Activated CD8-positive, alpha-beta memory T cell treated with anti-CD3 and anti-CD28 coated beads, Interleukin-2, amount 50 U/mL, for 24 hours (primary cell): Measurements from ENCODE around the gene MLLT3.
"Not testable (repeated sequence)": the region's sequence is repeated elsewhere in the genome, so short reads cannot be mapped to it uniquely, and the experiment has no call there.

Source experiments
- DNase-seq: peaks from one replicate; pipeline ENCODE4 v3.0.0-alpha.2; 2020; ENCODE audit errors: extremely low read depth

Gene MLLT3

GRCh38 chr9:20594608-20595007 lies 27.7 kb downstream of the MLLT3 start:
- no peak for DNase-seq

DNA sequence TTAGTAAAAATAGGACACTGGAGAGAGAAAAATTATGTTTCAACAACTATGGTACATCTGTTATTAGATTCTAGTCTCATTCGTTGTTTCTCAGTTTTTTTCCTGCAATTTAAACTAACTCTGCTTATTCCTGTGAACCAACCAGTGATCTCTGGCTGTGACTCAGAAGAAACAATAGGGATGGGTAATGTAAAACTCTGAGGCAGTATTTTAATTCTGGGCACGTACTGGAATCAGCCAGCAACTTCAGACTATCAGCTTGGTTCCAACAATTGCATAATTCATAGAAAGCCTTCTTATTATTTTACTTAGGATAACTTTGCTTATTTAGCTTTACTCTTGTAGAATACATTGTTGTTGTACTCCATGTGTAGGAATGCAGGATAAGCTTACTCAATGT lies 28.8 kb downstream of the MLLT3 start:
- DNase-seq = no peak

GRCh38 chr9:20593105-20593504 lies 29.2 kb downstream of the MLLT3 start:
- no peak for DNase-seq

- no peak for DNase-seq
These were observed 29.6 kb downstream of the MLLT3 start for GRCh38 chr9:20592673-20593072.

DNA sequence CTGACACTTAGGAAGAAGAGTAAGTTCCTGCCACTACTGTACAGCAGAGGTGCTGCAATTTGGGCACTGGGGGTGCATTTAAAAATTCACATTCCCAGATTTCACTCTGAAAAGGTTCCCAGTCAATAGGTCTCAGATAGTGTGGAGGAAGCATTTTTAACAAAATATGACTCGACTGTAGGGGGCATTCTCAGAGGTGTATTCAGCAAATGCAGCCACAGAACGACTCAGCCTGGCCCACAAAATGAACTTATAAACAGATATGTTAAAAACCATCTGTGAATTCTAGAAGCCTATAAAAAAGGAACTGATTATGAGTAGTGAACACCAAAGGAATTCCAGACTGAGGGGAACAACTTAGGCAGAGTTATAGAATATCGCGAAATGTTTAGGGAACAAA lies 31.1 kb downstream of the MLLT3 start:
- DNase-seq = no peak

- no peak for DNase-seq
These were observed 37.2 kb downstream of the MLLT3 start for GRCh38 chr9:20584968-20585643.

GRCh38 chr9:20583088-20583487 lies 39.2 kb downstream of the MLLT3 start:
- not testable (repeated sequence) for DNase-seq

GRCh38 chr9:20582150-20582549 lies 40.1 kb downstream of the MLLT3 start:
- DNase-seq = no peak

GRCh38 chr9:20580673-20581072 lies 41.6 kb downstream of the MLLT3 start:
- no peak for DNase-seq

- DNase-seq = no peak
These were observed 42.6 kb downstream of the MLLT3 start for GRCh38 chr9:20579524-20580314.

DNA sequence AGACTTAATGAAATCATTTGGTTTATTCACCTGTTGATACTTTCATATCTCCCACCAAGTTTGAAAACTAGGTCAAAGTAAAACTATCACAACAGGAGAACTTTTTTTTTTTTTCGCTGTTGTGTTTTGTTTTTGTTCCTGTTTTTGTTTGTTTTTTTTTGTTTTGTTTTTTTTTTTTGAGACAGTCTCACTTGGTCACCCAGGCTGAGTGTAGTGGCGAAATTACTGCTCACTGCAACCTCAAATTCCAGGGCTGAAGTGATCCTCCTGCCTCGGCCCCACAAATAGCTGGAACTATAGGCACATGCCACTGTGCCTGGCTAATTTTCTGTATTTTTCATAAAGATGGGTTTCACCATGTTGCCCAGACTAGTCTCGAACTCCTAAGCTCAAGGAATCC lies 49.3 kb downstream of the MLLT3 start:
- no peak for DNase-seq

- no peak for DNase-seq
These were observed 51.5 kb downstream of the MLLT3 start for GRCh38 chr9:20570756-20571155.

GRCh38 chr9:20570087-20570486 lies 52.2 kb downstream of the MLLT3 start:
- no peak for DNase-seq

DNA sequence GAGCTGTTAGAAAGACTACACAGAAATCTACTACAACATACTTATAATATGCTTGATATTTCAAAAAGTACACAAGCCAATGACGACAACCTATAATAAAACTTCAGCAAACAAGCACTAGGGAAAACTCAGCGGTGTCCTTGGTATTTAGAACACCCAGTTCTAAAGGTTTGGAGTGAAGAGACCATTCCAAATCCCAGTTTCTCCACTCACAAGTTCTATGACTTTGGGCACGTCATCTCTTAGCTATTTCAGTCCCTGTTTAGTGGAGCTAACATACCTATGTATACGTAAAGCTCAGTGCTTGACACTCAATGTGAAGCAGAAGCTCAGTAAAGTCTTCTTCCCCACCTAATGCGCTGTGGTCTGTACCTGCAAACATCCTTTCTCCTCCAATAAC lies 52.8 kb downstream of the MLLT3 start:
- no peak for DNase-seq

- no peak for DNase-seq
These were observed 53.9 kb downstream of the MLLT3 start for GRCh38 chr9:20568400-20568799.

- DNase-seq = no peak
These were observed 55.9 kb downstream of the MLLT3 start for GRCh38 chr9:20566401-20566800.

- no peak for DNase-seq
These were observed 57.6 kb downstream of the MLLT3 start for GRCh38 chr9:20564650-20565049.

DNA sequence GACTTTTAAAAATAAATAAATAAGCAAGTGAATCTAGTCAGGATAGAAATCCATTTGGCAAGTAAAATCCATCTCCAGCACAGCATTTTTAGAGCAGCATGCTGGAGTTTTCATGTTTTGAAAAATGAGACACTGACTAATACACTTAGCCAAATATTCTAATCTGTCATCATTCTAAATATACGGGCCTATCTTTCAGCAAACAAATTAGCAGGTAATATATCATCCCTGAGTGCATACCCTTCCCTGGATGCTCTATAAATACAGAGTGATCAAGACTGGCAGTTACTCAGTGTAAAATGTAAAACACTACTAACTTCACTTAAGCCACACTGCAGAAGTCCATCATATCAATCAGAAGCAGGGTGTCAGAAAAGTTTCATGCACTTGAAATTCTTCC lies 58.4 kb downstream of the MLLT3 start:
- DNase-seq = no peak

GRCh38 chr9:20562051-20562450 lies 60.2 kb downstream of the MLLT3 start:
- no peak for DNase-seq

GRCh38 chr9:20561531-20561930 lies 60.8 kb downstream of the MLLT3 start:
- DNase-seq = no peak

DNA sequence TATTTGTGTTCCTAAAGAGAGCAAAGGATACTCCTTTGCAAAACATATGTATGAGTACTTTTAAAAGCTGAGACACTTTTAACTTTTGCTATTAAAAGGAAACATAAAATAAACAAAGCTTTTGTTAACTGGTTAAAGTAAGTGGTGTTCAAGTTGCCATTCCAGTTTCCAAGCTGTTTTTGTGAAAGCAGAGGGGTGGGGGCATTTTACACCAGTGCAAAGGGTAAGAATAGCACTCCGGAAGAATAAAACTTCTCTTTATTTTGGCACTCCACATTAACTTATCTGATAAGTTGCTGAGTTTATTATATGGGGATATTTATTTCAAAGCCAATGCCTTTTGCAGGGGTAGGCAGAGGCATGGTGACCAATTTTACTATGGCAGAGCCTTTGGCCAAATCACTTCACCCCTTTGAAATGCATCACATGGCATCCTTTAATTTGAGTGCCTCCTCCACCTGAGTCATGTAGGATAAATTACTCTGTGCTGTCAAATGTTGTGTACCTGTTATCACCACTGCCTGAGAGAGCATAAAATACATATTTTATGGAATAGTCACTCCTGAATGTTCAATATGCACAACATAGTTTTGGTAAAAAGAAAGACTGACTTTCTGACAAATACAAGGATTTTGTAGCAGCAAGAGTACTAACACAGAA lies 62.9 kb downstream of the MLLT3 start:
- no peak for DNase-seq

DNA sequence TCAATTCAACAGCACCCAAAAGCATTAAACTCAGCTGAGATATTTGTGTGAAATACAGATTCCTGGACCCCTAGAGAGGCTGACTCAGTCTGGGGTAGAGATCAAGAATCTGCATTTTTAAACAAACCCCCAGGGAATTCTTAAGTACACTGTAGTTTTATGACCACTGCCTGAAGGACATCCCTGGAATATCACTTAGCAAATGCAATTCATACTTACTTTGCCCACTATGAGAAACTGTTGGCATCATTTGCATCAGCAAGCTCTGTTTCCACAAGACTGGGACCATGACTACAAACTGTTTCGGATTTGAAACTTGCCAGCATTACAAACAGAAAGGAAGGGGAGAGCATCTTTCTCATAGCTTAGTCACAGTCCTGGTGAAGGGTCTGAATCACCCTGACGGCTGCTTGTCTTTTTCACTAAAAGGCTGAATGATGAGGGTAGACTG lies 63.7 kb downstream of the MLLT3 start:
- DNase-seq = no peak
